ENCODE data around the gene KRT27. TPM values are rescaled to one million over a fixed set of nuclear protein-coding genes. Genes with fewer than 3 reads are reported as not detected.

The KRT27 gene
- total and polyA plus RNA-seq, 2 donors (not counting 3 experiments of a cell fraction or from before 2014, with no cell fraction given), result not detected

- no peak overlapping the region for H3K4me3 ChIP-seq (replicated peaks in 1 of 3; ENCODE audit: insufficient read depth in 1 of 3, low read depth in 1 of 3, low read length in 3 of 3)
- H3K4me1 ChIP-seq (ENCODE audit: control insufficient read depth, extremely low read depth, insufficient read depth, low read length), result no peaks in the 10 kb centered on the region
- H3K27ac ChIP-seq (ENCODE audit: insufficient read depth, low read depth, low read length), result no peak overlapping the region
- no TSS peak for BruUV-seq (replicated peaks)
- TF ChIP-seq CTCF (IDR thresholded peaks at IDR 0.05; ENCODE audit: extremely low read depth in 1 of 2, insufficient read depth in 1 of 2, low read depth in 1 of 2, low read length in 2 of 2) (no peak), MYC (IDR thresholded peaks at IDR 0.05; ENCODE audit: low read depth, low read length) (no peak), MAX (IDR thresholded peaks at IDR 0.05; ENCODE audit: insufficient read depth, insufficient read length) (no peak), EZH2 (IDR thresholded peaks at IDR 0.05; ENCODE audit: borderline replicate concordance, low read depth, low read length, severe bottlenecking) (no peak), FOS (IDR thresholded peaks at IDR 0.05; ENCODE audit: borderline replicate concordance, insufficient read depth, low read length) (no peak), GATA2 (IDR thresholded peaks at IDR 0.05; ENCODE audit: insufficient read depth, insufficient read length, low read depth, low read length) (no peak), POLR2A (IDR thresholded peaks at IDR 0.05; ENCODE audit: low read depth, low read length) (no peak), POLR2AphosphoS5 (IDR thresholded peaks at IDR 0.05; ENCODE audit: insufficient read depth, low read depth, low read length) (no peak), JUN (IDR thresholded peaks at IDR 0.05; ENCODE audit: borderline replicate concordance, insufficient read depth, insufficient read length, low read depth) (no peak)
- intact Hi-C loops (cut with micrococcal nuclease), result no loop called here
- no peaks in the 10 kb centered on the region for H4K20me1 ChIP-seq (replicated peaks; ENCODE audit: control insufficient read depth, extremely low read depth, insufficient read depth, low read length)
- H2AFZ ChIP-seq (ENCODE audit: low read depth, low read length), result no peak overlapping the region
- peaks cover 4 to 7% of the 10 kb centered on the region in 2 experiments for H3K27me3 ChIP-seq (ENCODE audit: control insufficient read depth in 2 of 2, insufficient read depth in 2 of 2, low read length in 2 of 2)
- H3K4me2 ChIP-seq (ENCODE audit: insufficient read depth, low read length), result no peak overlapping the region
- POLR2A ChIA-PET, result no interaction called here
- FAIRE-seq (no peak), DNase-seq (ENCODE audit: low read depth, low spot score) (no peak)
- dilution Hi-C loops (cut with MboI; ENCODE audit: extremely low pct_ligation_motif_present, low sequenced_read_pairs), result no loop called here
- no peaks in the 10 kb centered on the region for H3K9me1 ChIP-seq (replicated peaks; ENCODE audit: control insufficient read depth, extremely low read depth, insufficient read depth, low read length)
- no peaks in the 10 kb centered on the region for H3K36me3 ChIP-seq (ENCODE audit: control insufficient read depth in 2 of 2, extremely low read depth in 1 of 2, insufficient read depth in 2 of 2, low read length in 2 of 2)
- H3K79me2 ChIP-seq (ENCODE audit: control insufficient read depth, insufficient read depth, low read length), result no peaks in the 10 kb centered on the region
- no peaks in the 10 kb centered on the region for H3K9me3 ChIP-seq (replicated peaks; ENCODE audit: control insufficient read depth, insufficient read depth, low read length)
- no peak overlapping the region for H3K9ac ChIP-seq (replicated peaks; ENCODE audit: extremely low read depth, insufficient read depth, low read length)
- CTCF ChIA-PET, result interaction anchor here (1.4 to 1.5 kb wide), 2 partner anchors 8 to 26 kb away, joined by 4 read pairs; no protein-coding TSS in a partner anchor
Observed at GRCh38 chr17:40730970-40731369, 51.4 kb downstream of the KRT27 start.
